Fibroblast of the aortic adventitia (primary cell): ENCODE results near the gene HSD3B7. TPM values are rescaled to one million over a fixed set of nuclear protein-coding genes. Genes with fewer than 3 reads are reported as not detected.

Experiments used
- DNase-seq: peaks from one replicate; pipeline ENCODE4 v3.0.0-alpha.2; 2010; ENCODE audit warnings: low read depth
- H3K4me3 ChIP-seq: 2 replicates; pipeline ENCODE4 v1.5.1; 2011; ENCODE audit warnings: low read depth, mild to moderate bottlenecking, control low read depth, low read length, moderate library complexity
- total RNA-seq: library from RNA; depleted of rRNA; stranded (reverse); fragments of >200 nt; gene quantifications from 2 replicates; pipeline ENCODE4 v1.2.3, GENCODE V29; 2012; ENCODE audit warnings: low replicate concordance
- TF ChIP-seq, protein P1 (sequence below): IDR thresholded peaks from 2 replicates; pipeline ENCODE4 v1.5.1; 2011; ENCODE audit warnings: mild to moderate bottlenecking, low read length, control low read depth, inconsistent platforms; ENCODE audit not compliant: insufficient read depth

Gene HSD3B7
- total RNA-seq, 1 donor: 60.9 TPM

DNA sequence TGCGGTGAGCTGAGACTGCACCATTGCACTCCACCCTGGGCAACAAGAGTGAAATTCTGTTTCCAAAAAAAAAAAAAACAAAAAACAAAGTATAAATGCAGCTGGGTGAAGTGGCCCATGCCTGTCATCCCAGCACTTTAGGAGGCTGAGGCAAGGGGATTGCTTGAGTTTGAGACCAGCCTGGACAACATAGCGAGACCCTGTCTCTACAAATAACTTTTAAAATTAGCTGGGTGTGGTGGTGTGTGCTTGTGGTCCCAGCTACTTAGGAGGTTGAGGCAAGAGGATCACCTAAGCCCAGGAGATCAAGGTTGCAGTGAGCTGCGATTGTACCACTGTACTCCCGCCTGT is 38.2 kb downstream of the HSD3B7 start:
- no peak overlapping the region for H3K4me3 ChIP-seq
- DNase-seq: no peak
- TF ChIP-seq, protein P1, sequence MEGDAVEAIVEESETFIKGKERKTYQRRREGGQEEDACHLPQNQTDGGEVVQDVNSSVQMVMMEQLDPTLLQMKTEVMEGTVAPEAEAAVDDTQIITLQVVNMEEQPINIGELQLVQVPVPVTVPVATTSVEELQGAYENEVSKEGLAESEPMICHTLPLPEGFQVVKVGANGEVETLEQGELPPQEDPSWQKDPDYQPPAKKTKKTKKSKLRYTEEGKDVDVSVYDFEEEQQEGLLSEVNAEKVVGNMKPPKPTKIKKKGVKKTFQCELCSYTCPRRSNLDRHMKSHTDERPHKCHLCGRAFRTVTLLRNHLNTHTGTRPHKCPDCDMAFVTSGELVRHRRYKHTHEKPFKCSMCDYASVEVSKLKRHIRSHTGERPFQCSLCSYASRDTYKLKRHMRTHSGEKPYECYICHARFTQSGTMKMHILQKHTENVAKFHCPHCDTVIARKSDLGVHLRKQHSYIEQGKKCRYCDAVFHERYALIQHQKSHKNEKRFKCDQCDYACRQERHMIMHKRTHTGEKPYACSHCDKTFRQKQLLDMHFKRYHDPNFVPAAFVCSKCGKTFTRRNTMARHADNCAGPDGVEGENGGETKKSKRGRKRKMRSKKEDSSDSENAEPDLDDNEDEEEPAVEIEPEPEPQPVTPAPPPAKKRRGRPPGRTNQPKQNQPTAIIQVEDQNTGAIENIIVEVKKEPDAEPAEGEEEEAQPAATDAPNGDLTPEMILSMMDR: no peak

DNA sequence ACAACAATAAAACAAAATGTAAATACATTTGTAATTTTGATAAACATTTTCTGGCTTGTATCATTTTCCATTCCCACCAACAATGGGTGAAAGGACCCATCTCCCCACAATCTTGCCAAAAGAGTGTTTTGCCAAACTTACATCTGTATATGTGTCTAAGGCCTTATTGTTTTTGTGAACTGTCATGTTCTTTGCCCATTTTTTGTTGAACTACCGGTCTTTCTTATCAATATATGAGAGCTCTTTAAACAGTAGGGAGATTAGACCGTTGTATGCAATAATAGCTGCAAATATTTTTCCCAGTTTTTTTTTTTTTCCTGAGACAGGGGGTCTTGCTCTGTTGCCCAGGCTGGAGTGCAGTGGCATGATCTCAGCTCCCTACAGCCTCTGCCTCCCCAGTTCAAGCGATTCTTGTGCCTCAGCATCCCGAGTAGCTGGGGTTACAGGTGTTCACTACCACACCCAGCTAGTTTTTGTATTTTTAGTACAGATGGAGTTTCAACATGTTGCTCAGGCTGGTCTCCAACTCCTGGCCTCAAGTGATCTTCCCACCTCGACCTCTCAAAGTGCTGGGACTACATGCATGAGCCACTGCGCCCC is 38.7 kb downstream of the HSD3B7 start:
- TF ChIP-seq, protein P1: no peak
- no peak overlapping the region for H3K4me3 ChIP-seq
- DNase-seq: no peak

DNA sequence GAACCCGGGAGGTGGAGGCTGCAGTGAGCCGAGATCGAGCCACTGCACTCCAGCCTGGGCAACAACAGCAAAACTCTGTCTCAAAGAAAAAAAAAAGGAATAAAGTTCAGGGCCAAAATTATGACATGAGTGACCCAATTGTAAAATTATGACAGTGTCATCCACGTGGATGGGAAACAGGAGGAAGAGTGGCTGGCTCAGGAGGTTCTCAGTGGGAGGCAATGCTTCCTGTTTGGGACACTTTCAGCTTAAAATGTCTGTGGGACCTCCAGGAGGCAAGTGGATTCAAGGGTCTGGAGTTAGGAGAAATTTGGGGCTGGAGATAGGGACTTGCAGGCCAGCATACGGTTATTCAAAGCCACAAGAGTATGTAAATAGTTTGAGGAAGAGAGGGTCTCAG is 40.3 kb downstream of the HSD3B7 start:
- TF ChIP-seq, protein P1: no peak
- DNase-seq: no peak
- no peak overlapping the region for H3K4me3 ChIP-seq

DNA sequence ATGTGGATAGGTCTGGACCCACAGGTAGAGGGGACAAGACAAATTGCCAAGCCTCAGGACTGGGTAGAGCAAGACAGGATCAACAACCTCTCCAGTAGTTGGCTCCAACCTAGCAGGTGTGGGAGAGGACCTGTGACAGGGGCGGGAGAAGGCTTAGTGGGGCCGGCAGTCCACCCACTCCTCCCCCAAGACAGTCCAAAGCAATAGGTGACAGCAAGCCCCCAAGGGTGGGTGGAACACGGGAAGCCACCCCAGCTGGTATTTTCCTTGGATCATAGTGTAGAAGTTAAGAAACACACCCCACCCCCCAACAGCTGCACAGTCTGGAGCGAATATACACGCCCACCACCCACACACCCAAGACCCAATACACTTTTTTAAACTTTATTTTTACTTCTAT is 44.3 kb downstream of the HSD3B7 start:
- no peak for DNase-seq
- H3K4me3 ChIP-seq: no peak overlapping the region
- TF ChIP-seq, protein P1: no peak

DNA sequence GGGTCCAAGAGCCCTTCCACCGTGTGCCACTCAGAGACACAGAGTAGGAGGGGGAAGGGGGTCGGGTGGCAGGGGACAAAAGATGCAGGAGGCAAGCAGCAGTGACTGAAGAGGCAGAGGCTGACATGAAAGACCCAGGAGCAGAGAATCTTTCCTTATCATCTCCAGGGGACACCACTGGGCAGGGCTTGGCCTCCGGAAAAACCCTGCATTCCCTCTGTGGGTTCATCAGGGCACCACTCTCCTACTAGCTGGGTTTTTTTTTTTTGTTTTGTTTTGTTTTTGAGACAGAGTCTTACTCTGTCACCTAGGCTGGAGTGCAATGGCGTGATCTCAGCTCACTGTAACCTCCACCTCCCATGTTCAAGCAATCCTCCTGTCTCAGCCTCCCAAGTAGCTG is 46.3 kb downstream of the HSD3B7 start:
- TF ChIP-seq, protein P1: no peak
- no peak overlapping the region for H3K4me3 ChIP-seq
- no peak for DNase-seq

DNA sequence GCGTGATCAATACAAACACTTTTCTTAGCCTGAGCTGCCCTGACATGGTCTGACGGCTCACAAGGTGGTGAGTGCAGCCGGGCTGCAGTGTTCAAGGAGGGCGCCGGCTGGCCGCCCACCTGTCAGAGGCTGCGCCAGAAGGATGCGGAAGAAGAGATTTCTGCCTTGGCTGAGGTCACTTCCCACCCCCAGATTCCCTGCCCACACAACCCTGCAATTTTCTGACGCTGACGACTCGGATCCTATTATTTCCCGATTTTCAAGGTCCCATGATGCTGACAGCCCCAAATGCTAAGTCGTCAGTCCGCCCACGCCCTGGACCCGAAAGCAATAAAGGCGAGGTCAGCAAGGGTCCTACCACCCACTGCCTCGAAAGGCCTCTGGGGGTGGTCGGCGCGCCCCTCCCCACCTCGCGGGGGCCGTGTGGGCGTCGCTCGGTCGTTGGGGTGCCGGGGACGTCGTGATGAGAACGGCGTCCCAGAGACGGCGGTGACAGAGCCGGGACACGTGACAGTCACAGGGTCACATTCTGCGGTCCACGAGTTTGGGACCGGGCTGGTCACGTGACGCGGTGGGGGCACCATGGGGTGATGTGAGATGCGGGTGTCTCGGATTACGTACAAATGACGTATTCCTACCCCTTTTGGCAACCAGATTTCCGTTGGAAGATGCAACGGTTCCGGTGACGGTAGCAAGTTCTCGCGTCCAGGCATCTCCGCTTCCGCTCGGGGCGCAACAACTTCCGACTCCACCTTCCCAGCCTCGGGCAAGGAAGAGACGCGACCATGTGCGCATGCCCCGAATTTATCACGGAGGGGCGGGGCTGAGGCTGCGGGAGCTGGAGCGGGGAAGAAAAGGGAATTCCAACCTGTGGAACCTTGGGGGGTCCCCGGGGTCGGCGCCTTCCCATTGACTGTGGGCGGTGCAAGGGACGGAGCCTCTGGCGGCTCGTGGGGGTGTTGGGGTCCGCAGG is 48.0 kb downstream of the HSD3B7 start, which contains the start of gene STX4:
Gene STX4, plus strand, starts transcription at position 823 of the 973 bp plus-strand sequence. CDS start 248 bp downstream, outside the sequence.
- TF ChIP-seq, protein P1: no peak
- H3K4me3 ChIP-seq: peak within 1 kb of the TSS; percentile 83
- DNase-seq: peak; percentile 99
